ENCODE measurements around the gene ZNF846.
"Not testable (repeated sequence)": the region's sequence is repeated elsewhere in the genome, so short reads cannot be mapped to it uniquely, and the experiment has no call there.

ZNF846 gene

DNA sequence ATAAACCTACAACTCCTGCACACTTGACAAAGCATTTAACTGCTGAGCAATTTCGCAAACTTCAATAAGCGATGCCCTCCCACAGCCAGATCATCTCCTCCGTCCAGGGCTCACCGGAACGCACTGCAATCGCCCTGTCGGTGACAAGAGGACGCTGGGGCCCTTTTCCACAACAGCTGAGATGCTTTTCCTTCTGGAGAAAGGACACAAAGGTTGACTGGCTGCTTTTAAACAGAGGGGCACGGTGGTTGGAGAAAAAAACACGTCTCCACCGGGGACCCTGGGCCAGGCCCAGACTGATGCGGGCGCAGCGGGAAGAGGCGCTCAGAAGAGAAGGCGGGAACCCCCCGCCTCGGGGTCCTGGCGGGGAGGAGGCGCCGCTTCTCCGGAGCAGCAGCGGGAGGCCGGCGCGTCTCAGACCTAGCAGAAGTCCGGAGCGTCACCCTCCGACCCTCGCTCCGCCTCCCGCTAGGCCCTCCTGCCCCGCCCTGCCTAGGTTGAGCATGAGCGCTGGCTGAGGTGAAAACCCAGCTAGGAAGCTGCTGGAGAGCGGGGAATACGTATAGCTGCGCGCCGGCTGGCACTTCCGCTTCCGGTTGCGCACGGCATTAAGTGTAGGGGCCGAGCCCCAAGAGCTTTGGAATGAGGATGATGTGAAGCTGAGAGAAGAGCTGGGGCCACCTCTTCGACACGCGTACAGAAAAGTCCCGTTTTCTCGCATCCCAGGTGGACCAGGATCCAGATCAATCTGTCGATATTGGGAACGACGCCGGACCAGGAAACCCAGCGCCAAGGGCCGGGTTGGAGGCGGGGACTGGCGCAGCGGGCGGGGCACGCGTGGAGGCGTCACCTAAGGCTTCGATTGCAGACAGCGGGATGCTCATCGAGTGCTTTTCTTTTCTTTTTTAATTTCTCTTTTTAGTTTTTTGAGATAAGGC is at the start of gene ZNF846:
Gene ZNF846 (minus strand): TSS at position 564 of the 938 bp plus-strand sequence. CDS start 3,788 bp downstream, outside the sequence.
- DNase-seq = peak; percentile 94

DNA sequence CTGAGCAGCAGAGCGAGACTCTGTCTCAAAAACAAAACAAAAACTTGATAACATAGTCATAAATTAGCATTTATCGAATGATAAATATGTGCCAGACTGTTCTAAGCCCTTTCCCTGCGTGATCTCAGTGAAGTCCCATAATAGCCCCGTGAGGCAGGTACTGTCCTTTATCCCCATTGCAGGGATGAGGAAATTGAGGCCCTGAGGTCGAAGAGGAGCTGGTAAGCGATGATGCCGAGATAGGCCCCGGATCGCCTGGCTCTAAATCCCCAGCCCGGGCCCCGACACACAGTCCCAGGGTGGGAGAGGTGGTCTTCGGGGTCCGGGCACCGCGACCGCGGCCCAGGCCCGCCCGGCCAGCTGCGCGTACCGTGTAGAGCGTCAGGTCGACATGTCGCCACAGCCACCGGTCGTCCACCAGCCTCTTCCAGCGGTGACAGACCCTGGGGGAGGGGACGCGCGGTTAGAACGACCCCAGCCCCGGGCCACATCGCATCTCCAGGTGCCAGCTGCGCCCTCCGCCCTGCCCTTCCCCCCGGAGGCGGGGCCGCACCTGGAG is 49.7 kb upstream of the ZNF846 start:
- DNase-seq = no peak

DNA sequence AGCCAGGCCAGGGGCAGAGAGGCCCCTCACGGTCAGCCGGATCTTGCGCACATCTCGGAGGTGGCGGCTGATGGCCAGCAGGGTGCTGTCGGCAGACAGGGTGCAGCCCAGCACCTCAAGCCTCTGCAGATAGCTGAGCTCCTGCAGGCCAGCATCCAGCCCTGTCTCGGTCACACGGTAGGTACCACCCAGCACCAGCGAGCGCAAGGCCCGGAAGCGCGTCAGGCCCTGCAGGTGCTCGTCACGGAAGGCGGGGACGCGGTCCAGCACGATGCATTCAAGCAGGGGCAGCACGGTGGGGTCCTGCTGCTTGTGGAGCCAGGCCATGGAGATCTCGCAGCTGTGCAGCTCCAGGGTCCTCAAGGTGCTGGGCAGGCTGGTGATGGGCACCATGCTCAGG is 42.6 kb upstream of the ZNF846 start:
- no peak for DNase-seq

DNA sequence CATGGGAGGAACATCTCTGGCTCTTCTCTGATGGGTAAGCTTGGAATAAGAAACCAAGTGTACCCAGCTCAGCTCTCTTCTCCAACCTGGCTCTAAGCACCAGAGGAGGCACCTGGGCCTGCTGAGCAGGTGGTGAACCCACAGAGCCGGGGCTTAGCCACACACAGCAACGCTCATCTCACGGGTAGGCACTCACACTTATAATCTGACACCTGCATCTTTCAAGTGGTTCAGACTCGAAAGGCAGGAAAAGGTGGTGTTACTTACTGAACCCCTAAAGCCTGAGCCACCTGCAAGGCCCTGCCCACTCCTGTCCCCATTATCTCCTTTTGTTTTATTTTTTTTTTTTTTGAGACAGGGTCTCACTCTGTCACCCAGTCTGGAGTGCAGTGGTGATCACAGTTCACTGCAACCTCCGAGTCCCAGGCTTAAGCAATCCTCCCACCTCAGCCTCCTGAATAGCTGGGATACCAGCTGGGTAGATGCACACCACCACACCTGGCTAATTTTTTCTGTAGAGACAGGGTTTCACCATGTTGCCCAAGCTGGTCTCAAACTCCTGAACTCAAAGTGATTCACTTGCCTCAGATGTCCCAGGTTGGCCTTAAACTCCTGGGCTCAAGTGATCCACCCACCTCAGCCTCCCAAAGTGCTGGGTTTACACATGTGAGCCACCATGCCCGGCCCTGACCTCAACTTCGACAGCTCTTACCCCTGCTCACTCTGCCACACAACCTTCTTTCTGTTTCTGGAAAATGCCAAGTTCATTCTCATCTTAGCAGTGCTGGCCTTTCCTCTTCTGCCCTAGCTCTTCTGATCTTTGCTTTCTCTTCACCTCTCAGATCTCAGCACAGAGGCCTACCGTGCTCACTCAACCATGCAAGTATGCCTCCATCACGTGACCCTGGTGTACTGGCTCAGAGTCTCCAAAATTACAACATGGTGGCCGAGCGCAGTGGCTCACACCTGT is 40.6 kb upstream of the ZNF846 start:
- DNase-seq = peak; percentile 35

DNA sequence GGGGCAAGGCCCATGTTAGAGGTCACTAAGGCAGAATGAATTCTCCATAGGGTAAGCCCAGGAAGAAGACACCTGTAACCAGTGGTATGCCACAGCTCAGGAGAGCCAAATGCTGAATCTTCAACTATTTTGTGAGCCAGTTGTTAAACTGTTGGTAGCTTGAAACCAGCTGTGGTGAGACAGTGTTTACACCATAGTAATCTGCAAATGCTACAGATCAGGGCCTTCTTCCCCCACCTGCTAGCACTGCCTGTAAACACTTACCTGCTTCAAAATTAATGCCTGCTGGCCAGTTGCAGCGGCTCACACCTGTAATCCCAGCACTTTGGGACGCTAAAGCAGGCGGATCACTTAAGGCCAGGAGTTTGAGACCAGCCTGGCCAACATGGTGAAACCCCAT is 38.3 kb upstream of the ZNF846 start:
- no peak for DNase-seq

DNA sequence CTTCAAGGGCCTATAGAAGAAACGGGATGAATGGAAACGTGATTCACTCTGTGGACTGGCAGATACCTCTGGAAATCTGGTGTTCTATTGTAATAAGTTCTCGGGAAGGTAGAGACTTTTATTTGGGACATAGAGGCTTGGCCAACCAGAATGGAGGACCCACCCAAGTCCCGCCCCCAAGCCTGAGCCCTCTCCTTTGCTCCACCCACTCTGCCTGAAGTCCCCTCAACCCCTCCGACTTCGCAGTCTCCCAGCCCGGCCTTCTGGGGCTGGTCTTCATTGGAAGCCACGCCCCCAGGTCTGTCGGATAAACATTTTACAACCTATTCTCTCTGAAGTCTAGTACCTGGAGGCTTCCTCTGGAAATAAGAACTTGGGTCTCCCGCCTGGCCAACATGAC is 33.4 kb upstream of the ZNF846 start:
- no peak for DNase-seq

DNA sequence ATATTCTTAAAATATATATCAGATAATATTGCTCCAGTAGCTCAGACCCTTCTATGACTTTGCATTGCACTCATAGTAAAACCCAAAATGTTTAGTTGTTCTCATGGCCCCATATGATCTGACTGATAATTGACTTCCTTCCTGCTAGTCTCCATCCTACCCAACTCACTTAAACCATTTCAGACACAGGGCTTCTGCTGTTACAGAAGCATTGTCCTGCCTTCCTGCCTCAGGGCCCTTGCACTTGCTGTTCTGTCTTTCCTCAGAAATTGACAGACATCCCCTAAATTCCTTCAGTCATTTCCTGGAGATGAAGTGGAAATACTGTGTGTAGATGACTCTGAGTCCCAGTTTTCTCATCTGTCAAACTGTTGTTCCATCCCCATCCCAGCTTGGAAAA is 30.6 kb upstream of the ZNF846 start:
- DNase-seq = no peak

DNA sequence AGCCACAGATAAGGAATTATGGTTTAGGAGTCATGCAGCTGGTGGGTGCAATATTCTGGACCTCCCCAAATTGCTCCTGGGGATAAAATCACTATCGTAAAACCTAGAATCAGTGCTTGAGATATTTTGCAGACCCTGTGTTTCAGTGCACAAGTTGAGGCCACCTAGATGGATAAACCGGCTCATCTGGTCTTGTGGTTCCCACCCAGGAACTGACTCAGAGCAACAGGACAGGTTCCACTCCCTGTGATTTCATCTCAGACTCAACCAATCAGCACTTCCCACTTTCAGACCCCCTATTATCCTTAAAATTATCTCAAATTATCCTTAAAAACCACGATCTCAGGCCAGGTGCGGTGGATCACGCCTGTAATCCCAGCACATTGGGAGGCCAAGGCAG is 29.3 kb upstream of the ZNF846 start:
- no peak for DNase-seq

DNA sequence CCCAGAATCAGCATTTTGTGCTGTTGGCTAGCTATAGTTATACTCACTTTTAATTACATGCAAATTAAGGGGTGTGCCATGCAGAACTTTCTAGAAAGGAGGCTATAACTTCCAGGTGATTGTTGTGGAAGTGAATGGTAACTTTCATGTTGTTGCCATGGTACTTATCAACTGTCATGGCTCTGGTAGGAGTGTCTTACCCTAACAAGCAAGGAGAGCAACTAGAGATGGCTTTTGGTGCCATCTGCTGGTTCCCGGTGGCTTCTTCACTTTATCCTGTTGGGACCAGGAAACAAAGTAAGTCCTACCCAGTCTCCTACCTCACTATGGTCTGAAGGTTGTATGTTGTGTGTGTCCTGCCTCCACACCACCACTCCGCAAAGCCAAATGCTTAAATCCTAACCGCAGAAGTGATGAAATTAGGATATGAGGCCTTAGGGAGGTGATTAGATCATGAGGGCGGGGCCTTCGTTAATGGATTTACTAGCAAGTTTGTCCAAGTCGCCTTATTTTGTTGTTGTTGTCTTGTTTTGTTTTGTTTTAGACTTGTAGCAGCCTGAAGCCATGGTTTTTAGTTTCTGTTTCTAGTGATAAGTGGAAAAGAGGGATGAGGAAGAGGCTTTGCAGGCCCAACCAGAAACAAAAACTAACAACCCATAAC is 27.7 kb upstream of the ZNF846 start:
- peak; percentile 82 for DNase-seq

DNA sequence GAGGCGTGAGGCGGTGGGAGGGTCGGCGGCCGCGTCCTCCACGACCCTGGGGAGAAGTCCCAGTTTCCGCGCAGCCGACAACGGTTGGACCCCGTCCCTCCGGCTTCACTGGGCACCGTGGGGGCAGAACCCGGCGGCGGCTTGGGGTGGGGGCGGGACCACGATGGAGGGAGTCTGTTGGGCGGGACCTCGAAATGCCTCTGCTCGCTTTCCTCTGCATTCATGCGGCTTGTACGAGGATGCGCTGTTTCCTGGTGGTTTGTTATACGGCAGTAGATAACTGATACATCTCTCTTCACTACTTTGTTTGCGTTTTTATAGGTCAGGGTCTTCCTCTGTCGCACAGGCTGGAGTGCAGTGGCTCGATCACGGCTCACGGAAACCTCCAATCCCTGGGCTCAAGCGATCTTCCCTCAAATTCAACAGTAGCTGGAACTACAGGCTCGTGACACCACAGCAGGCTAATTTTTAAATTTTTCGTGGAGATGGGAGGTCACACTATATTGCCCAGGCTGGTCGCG is 24.6 kb upstream of the ZNF846 start:
- DNase-seq = no peak

DNA sequence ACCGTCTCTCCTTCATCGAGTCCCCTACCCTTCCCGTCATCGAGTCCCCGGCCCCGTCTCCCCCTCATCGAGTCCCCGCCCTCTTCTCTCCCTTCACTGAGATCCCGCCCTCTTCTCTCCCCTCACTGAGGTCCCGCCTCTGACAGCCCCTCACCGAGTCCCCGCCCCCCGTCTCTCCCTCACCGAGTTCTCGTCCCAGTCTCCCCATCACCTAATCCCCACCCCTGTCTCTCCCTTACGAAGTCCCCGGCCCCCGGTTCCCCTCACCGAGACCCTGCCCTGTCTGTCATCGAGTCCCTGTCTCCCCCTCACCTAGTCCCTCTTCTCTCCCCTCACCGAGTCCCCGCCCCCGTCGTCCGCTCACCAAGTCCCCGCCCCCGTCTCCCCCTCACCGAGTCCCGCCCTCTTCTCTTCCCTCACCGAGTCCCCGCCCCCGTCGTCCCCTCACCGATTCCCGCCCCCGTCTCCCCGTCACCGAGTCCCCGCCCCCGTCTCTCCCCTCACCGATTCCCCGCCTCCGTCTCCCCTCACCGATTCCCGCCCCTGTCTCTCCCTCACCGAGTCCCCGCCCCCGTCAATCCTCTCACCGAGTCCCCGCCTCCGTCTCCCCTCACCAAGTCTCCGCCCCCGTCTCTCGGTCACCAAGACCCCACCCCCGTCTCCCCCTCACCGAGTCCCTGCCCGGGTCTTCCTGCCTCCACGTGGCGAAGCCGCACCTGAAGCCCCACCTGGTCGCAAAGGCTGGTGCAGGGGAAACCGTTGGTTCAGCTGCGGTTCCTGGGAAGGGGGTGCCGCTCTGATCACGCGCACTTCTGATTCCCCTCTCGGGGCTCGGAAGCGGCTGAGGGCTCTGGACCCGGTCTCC is 23.9 kb upstream of the ZNF846 start:
- peak; percentile 89 for DNase-seq

DNA sequence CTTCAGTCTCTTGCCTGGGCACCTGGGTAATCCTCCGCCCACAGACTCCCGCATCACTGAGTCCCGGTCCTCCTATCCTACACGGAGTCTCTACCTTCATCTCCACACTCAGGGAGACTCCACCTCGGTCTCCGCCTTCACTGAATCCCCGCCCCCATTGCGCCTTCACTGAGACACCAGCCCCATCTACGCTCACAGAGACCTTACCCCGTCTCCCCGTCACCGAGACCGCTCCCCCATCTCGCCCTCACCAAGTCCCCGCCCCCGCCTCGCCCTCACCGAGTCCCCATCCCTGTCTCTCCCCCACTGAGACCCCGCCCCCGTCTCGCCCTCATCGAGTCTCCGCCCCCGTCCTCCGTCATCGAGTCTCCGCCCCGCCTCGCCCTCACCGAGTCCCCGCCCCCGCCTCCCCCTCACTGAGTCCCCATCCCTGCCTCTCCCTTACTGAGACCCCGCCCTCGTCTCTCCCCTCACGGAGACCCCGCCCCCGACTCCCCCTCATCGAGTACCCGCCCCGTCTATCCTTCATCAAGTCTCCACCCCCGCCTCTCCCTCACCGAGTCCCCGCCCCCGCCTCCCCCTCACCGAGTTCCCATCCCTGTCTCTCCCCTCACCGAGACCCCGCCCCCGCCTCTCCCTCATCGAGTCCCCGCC is 23.1 kb upstream of the ZNF846 start:
- peak; percentile 92 for DNase-seq

DNA sequence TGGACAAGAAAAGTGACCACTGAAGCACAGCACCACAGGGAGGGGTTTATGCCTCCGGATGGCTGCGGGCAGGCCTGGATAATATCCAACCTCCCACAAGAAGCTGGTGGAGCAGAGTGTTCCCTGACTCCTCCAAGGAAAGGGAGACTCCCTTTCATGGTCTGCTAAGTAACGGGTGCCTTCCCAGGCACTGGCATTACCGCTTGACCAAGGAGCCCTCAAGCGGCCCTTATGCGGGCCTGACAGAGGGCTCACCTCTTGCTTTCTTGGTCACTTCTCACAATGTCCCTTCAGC is 22.5 kb upstream of the ZNF846 start:
- DNase-seq = not testable (repeated sequence)

DNA sequence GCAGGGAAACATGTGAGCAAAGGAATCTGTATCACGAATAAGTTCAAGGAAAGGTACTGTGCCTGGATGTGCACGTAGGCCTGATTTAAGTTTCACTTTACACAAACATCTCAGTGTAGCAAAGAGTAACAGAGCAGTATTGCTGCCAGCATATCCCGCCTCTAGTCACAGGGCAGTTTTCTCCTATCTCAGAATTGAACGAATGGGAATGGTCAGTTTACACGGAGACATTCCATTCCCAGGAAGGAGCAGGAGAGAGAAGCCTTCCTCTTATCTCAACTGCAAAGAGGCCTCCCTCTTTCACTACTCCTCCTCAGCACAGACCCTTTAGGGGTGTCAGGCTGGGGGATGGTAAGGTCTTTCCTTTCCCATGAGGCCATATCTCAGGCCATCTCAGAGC is 21.0 kb upstream of the ZNF846 start:
- not testable (repeated sequence) for DNase-seq

DNA sequence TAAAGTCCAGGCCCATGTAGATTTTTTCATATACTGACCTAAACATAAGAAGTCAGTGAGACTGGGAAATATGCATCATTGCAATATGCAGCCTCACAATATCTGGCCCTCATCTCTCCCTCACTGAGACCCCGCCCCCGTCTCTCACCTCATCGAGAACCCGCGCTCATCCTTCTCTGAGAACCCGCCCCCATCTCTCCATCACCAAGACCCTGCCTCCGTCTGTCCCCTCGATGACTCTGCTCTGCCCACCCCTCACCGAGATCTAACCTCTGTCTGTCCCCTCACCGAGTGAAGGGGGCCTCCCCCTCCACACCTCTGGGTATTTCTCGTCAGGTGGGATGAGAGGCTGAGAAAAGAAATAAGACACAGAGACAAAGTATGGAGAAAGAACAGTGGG is 20.5 kb upstream of the ZNF846 start:
- no peak for DNase-seq

DNA sequence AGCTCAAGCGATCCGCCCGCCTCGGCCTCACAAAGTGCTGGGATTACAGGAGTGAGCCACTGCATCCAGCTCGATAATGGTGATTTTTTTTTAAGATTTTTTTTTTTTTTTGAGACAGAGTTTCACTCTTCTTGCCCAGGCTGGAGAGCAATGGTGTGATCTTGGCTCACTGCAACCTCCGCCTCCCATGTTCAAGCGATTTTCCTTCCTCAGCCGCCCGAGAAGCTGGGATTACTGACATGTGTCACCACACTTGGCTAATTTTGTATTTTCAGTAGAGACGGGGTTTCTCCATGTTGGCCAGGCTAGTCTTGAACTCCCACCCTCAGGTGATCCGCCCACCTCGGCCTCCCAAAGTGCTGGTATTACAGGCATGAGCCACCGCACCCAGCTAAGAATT is 20.1 kb upstream of the ZNF846 start:
- DNase-seq = not testable (repeated sequence)

DNA sequence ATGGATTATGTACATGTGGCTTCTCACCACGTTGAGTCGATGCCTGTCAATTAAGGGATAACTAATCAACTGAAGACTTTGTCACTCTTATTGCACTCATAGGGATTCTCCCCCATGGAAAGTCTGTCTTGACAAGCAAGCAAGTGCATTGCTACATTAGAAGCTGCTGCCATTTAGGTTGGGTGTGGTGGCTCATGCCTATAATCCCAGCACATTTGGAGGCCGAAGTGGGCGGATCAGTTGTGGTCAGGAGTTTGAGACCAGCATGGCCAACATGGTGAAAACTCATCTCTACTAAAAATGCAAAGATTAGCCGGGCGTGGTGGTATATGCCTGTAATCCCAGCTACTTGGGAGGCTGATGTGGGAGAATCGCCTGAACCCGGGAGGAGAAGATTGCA is 18.3 kb upstream of the ZNF846 start:
- DNase-seq = no peak

DNA sequence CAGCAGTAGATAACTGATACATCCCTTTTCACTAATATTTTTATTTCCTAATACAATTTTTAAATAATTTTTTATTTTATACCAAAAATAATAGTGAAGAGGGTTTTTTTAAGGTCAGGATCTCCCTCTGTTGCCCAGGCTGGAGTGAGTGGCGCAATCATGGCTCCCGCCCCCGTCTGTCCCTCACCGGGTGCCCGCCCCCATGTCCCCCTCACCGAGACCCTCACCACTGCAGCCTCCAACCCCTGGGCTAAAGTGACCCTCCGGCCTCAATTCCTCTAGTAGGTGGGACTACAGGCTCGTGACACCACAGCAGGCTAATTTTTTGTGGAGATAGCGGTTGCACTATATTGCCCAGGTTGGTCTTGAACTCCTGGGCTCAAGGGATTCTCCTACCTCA is 17.8 kb upstream of the ZNF846 start:
- DNase-seq = no peak

DNA sequence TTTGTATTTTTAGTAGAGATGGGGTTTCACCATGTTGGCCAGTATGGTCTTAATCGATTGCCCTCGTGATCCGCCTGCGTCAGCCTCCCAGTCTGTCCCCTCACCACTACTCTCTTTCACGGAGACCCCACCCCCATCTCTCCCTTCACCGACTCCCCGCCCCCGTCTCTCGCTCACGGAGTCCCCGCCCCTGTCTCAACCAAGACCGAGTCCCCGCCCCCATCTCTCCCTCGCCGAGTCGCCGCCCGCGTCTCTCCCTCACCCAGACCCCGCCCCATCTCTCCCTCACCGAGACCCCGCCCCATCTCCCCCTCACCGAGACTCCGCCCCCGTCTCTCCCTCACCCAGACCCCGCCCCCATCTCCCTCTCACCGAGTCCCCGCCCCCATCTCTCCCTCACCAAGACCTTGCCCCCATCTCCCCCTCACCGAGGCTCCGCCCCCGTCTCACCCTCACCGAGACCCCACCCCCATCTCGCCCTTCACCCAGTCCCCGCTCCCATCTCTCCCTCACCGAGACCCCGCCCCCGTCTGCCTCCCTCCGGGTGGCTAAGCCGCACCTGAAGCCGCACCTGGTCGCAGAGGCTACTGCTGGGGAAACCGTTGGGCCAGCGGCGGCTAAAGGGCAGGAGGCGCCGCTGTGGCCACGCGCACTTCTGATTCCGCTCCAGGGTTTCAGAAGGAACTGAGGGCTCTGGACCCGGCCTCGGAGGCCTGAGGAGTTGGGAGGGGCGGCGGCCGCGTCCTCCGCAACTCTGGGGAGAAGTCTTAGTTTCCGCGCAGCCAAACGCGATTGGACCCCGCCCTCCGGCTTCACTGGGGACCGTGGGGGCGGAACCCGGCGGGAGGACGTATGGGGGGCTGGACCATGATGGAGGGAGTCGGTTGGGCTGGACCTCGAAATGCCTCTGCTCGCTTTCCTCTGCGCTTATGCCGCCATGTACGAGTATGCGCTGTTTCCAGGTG is 17.1 kb upstream of the ZNF846 start:
- peak; percentile 90 for DNase-seq

DNA sequence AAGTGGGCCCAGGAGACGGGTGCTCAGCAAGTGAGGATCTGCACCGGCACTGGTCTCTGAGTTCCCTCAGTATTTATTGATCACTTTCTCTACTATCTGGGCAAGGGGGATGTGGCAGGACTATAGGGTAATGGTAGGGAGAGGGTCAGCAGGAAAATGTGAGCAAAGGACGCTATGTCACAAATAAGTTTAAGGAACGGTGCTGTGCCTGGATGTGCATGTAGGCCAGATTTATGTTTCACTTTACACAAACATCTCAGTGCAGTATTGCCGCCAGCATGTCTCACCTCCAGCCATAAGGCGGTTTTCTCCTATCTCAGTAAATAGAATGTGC is 15.6 kb upstream of the ZNF846 start:
- DNase-seq = not testable (repeated sequence)

Data from activated T-cell treated with anti-CD3 and anti-CD28 coated beads, Interleukin-2, amount 50 U/mL, for 1 hour (primary cell).